Large intestine (tissue), 3 donors: Measurements from ENCODE around the gene SMARCB1. TPM values are rescaled to one million over a fixed set of nuclear protein-coding genes. Genes with fewer than 3 reads are reported as not detected.
A peak's percentile ranks its signal among the peaks of the same experiment; 100 is the strongest.

ENCODE experiments used
- DNase-seq, 2 donors: peaks; one replicate each; pipeline versions ENCODE4 v3.0.0 to v3.0.0-alpha.2; 2013
- H3K27ac ChIP-seq: one replicate; pipeline ENCODE4 v1.5.1; 2013; ENCODE audit warnings: low read length
- H3K27me3 ChIP-seq: 2 replicates; pipeline ENCODE4 v1.6.1; 2013; ENCODE audit warnings: low read length; ENCODE audit not compliant: control insufficient read depth, insufficient read depth
- H3K36me3 ChIP-seq: 2 replicates; pipeline ENCODE4 v1.6.1; 2013; ENCODE audit warnings: low read length; ENCODE audit not compliant: control insufficient read depth, insufficient read depth
- H3K4me1 ChIP-seq: one replicate; pipeline ENCODE4 v1.6.1; 2013; ENCODE audit warnings: low read length; ENCODE audit not compliant: control insufficient read depth, insufficient read depth
- H3K4me3 ChIP-seq: one replicate; pipeline ENCODE4 v1.5.1; 2013; ENCODE audit warnings: low read length
- H3K9me3 ChIP-seq: one replicate; pipeline ENCODE4 v1.6.1; 2013; ENCODE audit warnings: mild to moderate bottlenecking, low read depth, low read length, moderate library complexity; ENCODE audit not compliant: control insufficient read depth
- WGBS: methylation state at CpG from one replicate; pipeline ENCODE4 v1.1.5; 2013; ENCODE audit warnings: low lambda C conversion rate; ENCODE audit not compliant: insufficient coverage; 5-methylcytosine and 5-hydroxymethylcytosine counted together
- polyA plus RNA-seq: library from polyadenylated mRNA; unstranded; fragments of 120-200 nt; gene quantifications from one replicate; pipeline ENCODE4 v1.2.1, GENCODE V29; 2013

Gene SMARCB1
- polyA plus RNA-seq, 1 donor: 84.8 TPM

GRCh38 chr22:23750714-23751440, 35.9 kb upstream of the SMARCB1 start, which contains the start of gene ZNF70:
ZNF70 (minus strand) TSS chr22:23751112; CDS start chr22:23745140, 5,972 bp downstream.
- Histone ChIP-seq H3K9me3 (no peaks in the 10 kb centered on the region), H3K27ac (peak within 1 kb of the TSS; percentile 86), H3K27me3 (no peaks in the 10 kb centered on the region), H3K4me3 (peak within 1 kb of the TSS; percentile 83), H3K4me1 (peaks cover 22% of the 10 kb centered on the region), H3K36me3 (no peaks in the 10 kb centered on the region)
- DNase-seq: peak; percentile 93 to 96
- no CpG with 5 or more reads among the region's 78 CpGs for WGBS

- no peaks in the 10 kb centered on the region for H3K9me3 ChIP-seq
- 0% methylated on average over 1 of the region's 22 CpGs for WGBS
Observed at GRCh38 chr22:23751441-23751996, 35.2 kb upstream of the SMARCB1 start.

GRCh38 chr22:23752090-23752691, 34.6 kb upstream of the SMARCB1 start:
- Histone ChIP-seq H3K27ac (peak overlapping the region; percentile 86), H3K4me1 (peaks cover 20% of the 10 kb centered on the region), H3K27me3 (no peaks in the 10 kb centered on the region), H3K9me3 (no peaks in the 10 kb centered on the region), H3K4me3 (peak overlapping the region; percentile 80), H3K36me3 (no peaks in the 10 kb centered on the region)
- no peak for DNase-seq
- no CpG with 5 or more reads among the region's 9 CpGs for WGBS

More at GRCh38 chr22:23751441-23751996, 35.2 kb upstream of the SMARCB1 start:
- H3K36me3 ChIP-seq: no peaks in the 10 kb centered on the region
- H3K27ac ChIP-seq: peak overlapping the region; percentile 86
- peaks cover 20% of the 10 kb centered on the region for H3K4me1 ChIP-seq
- H3K4me3 ChIP-seq: peak overlapping the region; percentile 80
- DNase-seq: no peak
- no peaks in the 10 kb centered on the region for H3K27me3 ChIP-seq

- WGBS: no CpG with 5 or more reads among the region's 16 CpGs
- H3K27ac ChIP-seq: no peak overlapping the region
- H3K9me3 ChIP-seq: no peaks in the 10 kb centered on the region
- no peak overlapping the region for H3K4me3 ChIP-seq
- peaks cover 20% of the 10 kb centered on the region for H3K4me1 ChIP-seq
- no peaks in the 10 kb centered on the region for H3K36me3 ChIP-seq
- no peak for DNase-seq
- H3K27me3 ChIP-seq: no peaks in the 10 kb centered on the region
Observed at GRCh38 chr22:23752750-23753149, 34.0 kb upstream of the SMARCB1 start.

GRCh38 chr22:23753385-23753784, 33.4 kb upstream of the SMARCB1 start:
- no peaks in the 10 kb centered on the region for H3K36me3 ChIP-seq
- H3K27me3 ChIP-seq: no peaks in the 10 kb centered on the region
- no peak overlapping the region for H3K4me3 ChIP-seq
- no peak for DNase-seq
- no peak overlapping the region for H3K27ac ChIP-seq
- H3K9me3 ChIP-seq: no peaks in the 10 kb centered on the region
- WGBS: no CpG with 5 or more reads among the region's 2 CpGs
- peaks cover 20% of the 10 kb centered on the region for H3K4me1 ChIP-seq

- DNase-seq: no peak
- no peak within 1 kb of the TSS for H3K4me3 ChIP-seq
- H3K9me3 ChIP-seq: no peaks in the 10 kb centered on the region
- H3K36me3 ChIP-seq: no peaks in the 10 kb centered on the region
- H3K27me3 ChIP-seq: no peaks in the 10 kb centered on the region
- no CpG with 5 or more reads among the region's 14 CpGs for WGBS
- peaks cover 20% of the 10 kb centered on the region for H3K4me1 ChIP-seq
- H3K27ac ChIP-seq: no peak within 1 kb of the TSS
Observed at GRCh38 chr22:23754220-23754919, 32.4 kb upstream of the SMARCB1 start, which contains the start of gene VPREB3. VPREB3 (minus strand) TSS chr22:23754425; CDS start chr22:23754363, 62 bp downstream.

- H3K9me3 ChIP-seq: no peaks in the 10 kb centered on the region
- H3K27ac ChIP-seq: no peak overlapping the region
- H3K4me3 ChIP-seq: no peak overlapping the region
- no peak for DNase-seq
- H3K36me3 ChIP-seq: no peaks in the 10 kb centered on the region
- WGBS: 100% methylated on average over 1 of the region's 6 CpGs
- peaks cover 14% of the 10 kb centered on the region for H3K4me1 ChIP-seq
- no peaks in the 10 kb centered on the region for H3K27me3 ChIP-seq
Observed at GRCh38 chr22:23754980-23755636, 31.7 kb upstream of the SMARCB1 start.

- Histone ChIP-seq H3K36me3 (no peaks in the 10 kb centered on the region), H3K9me3 (no peaks in the 10 kb centered on the region), H3K27ac (no peak overlapping the region), H3K4me1 (peaks cover 10% of the 10 kb centered on the region), H3K4me3 (no peak overlapping the region), H3K27me3 (no peaks in the 10 kb centered on the region)
- 100% methylated on average over 1 of the region's 8 CpGs for WGBS
- DNase-seq: no peak
Observed at GRCh38 chr22:23755711-23756110, 31.1 kb upstream of the SMARCB1 start.

- Histone ChIP-seq H3K27ac (no peak overlapping the region), H3K4me1 (peaks cover 5% of the 10 kb centered on the region), H3K4me3 (no peak overlapping the region), H3K27me3 (no peaks in the 10 kb centered on the region), H3K9me3 (no peaks in the 10 kb centered on the region), H3K36me3 (no peaks in the 10 kb centered on the region)
- no CpG with 5 or more reads among the region's 4 CpGs for WGBS
- DNase-seq: no peak
Observed at GRCh38 chr22:23756891-23757290, 29.9 kb upstream of the SMARCB1 start.

- Histone ChIP-seq H3K4me3 (no peak overlapping the region), H3K27ac (no peak overlapping the region)
- WGBS: no CpG with 5 or more reads among the region's 4 CpGs
Observed at GRCh38 chr22:23759566-23759965, 27.2 kb upstream of the SMARCB1 start.

More at GRCh38 chr22:23759566-23759965, 27.2 kb upstream of the SMARCB1 start:
- no peaks in the 10 kb centered on the region for H3K9me3 ChIP-seq
- no peaks in the 10 kb centered on the region for H3K36me3 ChIP-seq
- DNase-seq: no peak
- H3K4me1 ChIP-seq: peaks cover 4% of the 10 kb centered on the region
- H3K27me3 ChIP-seq: no peaks in the 10 kb centered on the region
